Measurements from ENCODE around the gene CHST15. TPM values are rescaled to one million over a fixed set of nuclear protein-coding genes. Genes with fewer than 3 reads are reported as not detected.

Gene CHST15
- total and polyA plus RNA-seq, 2 of the 4 experiments (the other 2 are of a cell fraction), result 0.14 to 0.18 TPM

- no peak for TF ChIP-seq CEBPB (IDR thresholded peaks at IDR 0.05; ENCODE audit: low read depth, low read length)
Measured at GRCh38 chr10:123965973-123966895, 127.2 kb downstream of the CHST15 start (continued).

GRCh38 chr10:123964953-123965352 is 128.4 kb downstream of the CHST15 start:
- intact Hi-C loops (cut with micrococcal nuclease) (no loop called here), in situ Hi-C loops (cut with MboI; ENCODE audit: low sequenced_read_pairs) (loop anchor here (10.0 to 25.0 kb wide), 3 partner anchors 380 to 928 kb away; partner anchors contain the start of gene HMX3), dilution Hi-C loops (cut with HindIII; ENCODE audit: low sequenced_read_pairs, unreplicated experiment) (no loop called here)
- no peaks in the 10 kb centered on the region for H3K79me1 ChIP-seq (ENCODE audit: low read depth in 1 of 2, low read length in 2 of 2)
- H3K9me3 ChIP-seq (ENCODE audit: control insufficient read depth, insufficient read depth, low read length), result no peaks in the 10 kb centered on the region
- no peak overlapping the region for H2AFZ ChIP-seq (replicated peaks; ENCODE audit: low read length, poor library complexity)
- no peak overlapping the region for H3K14ac ChIP-seq (replicated peaks; ENCODE audit: low read depth, low read length)
- H3K4me1 ChIP-seq (ENCODE audit: control insufficient read depth, insufficient read depth, low read length), result no peaks in the 10 kb centered on the region
- CTCF ChIA-PET, result interaction anchor here (0.7 kb wide), 1 partner anchor 201 kb away, joined by 4 read pairs; no protein-coding TSS in a partner anchor
- no peak overlapping the region for H4K91ac ChIP-seq (ENCODE audit: insufficient read depth, low read depth, low read length)
- H2AK5ac ChIP-seq (ENCODE audit: low read depth, low read length), result no peak overlapping the region
- no peaks in the 10 kb centered on the region for H3K9me1 ChIP-seq (ENCODE audit: insufficient read depth, low read length)
- H3K27me3 ChIP-seq (ENCODE audit: control insufficient read depth, insufficient read depth, low read length), result no peaks in the 10 kb centered on the region
- ATAC-seq (ENCODE audit: low read depth) (no peak), DNase-seq (no peak)
- no peak overlapping the region for H3K4me3 ChIP-seq (ENCODE audit: insufficient read depth, low read depth, low read length)
- no peak overlapping the region for H3K9ac ChIP-seq (ENCODE audit: low read depth, low read length)
- H2BK120ac ChIP-seq (ENCODE audit: low read depth, low read length), result no peak overlapping the region
- H3K36me3 ChIP-seq (ENCODE audit: control insufficient read depth, insufficient read depth, low read length), result no peaks in the 10 kb centered on the region
- no TSS peak for BruUV-seq (replicated peaks)
- WGBS, 2 experiments (ENCODE audit: extremely low coverage in 2 of 2, insufficient read length in 1 of 2), result 53% methylated on average over 2 of the region's 3 CpGs; no CpG with 5 or more reads in 1 of the 2 experiments
- POLR2A ChIA-PET (ENCODE audit: unreplicated experiment), result no interaction called here
- no peaks in the 10 kb centered on the region for H4K20me1 ChIP-seq (ENCODE audit: insufficient read depth, low read length)
- no peak overlapping the region for H2BK5ac ChIP-seq (ENCODE audit: low read depth, low read length, poor library complexity, severe bottlenecking)
- H2AK9ac ChIP-seq (replicated peaks; ENCODE audit: low read depth, low read length, poor library complexity), result peak overlapping the region; percentile 48
- no peak overlapping the region for H2BK15ac ChIP-seq (ENCODE audit: low read depth, low read length)
- no peak overlapping the region for H4K8ac ChIP-seq (ENCODE audit: low read depth in 2 of 2, low read length in 2 of 2)
- TF ChIP-seq MXI1 (IDR thresholded peaks at IDR 0.05; ENCODE audit: borderline replicate concordance, low read depth, low read length) (no peak), NFE2L2 (IDR thresholded peaks at IDR 0.05; ENCODE audit: low read depth, low read length) (no peak), CEBPB (IDR thresholded peaks at IDR 0.05; ENCODE audit: low read depth, low read length) (no peak), POLR2A (IDR thresholded peaks at IDR 0.05; ENCODE audit: low read depth, low read length) (no peak), CHD1 (IDR thresholded peaks at IDR 0.05; ENCODE audit: low read depth, low read length) (no peak), MAZ (IDR thresholded peaks at IDR 0.05; ENCODE audit: borderline replicate concordance, low read depth, low read length) (no peak), CTCF (conservative IDR thresholded peaks at IDR 0.05; ENCODE audit: low read depth, low read length) (no peak), RFX5 (IDR thresholded peaks at IDR 0.05; ENCODE audit: low read depth, low read length) (no peak)
- H3K56ac ChIP-seq (ENCODE audit: extremely low read depth, insufficient read depth, low read length), result no peak overlapping the region
- H3K18ac ChIP-seq (ENCODE audit: low read depth, low read length), result no peak overlapping the region
- no peak overlapping the region for H3K4ac ChIP-seq (ENCODE audit: low read depth, low read length)
- no peak overlapping the region for H3K27ac ChIP-seq (ENCODE audit: insufficient read depth, low read length)
- H2BK20ac ChIP-seq (ENCODE audit: low read depth, low read length), result no peak overlapping the region
- H3K4me2 ChIP-seq (ENCODE audit: low read depth, low read length), result no peak overlapping the region
- no peak overlapping the region for H3K23ac ChIP-seq (ENCODE audit: low read depth, low read length)
- no peak overlapping the region for H4K5ac ChIP-seq (ENCODE audit: low read depth, low read length)

Data from IMR-90 (cell line).